Loucy (cell line): ENCODE measurements around the gene TNIP2.
A peak's percentile ranks its signal among the peaks of the same experiment; 100 is the strongest.

Experiments used
- H2AFZ ChIP-seq: fragments of 200-600 bp; sonication (generic); 2 replicates; pipeline ENCODE4 v1.6.0; 2016; ENCODE audit warnings: antibody characterized with exemption, mild to moderate bottlenecking, low read length, moderate library complexity
- H3F3A ChIP-seq: fragments of 200-600 bp; 2 replicates; pipeline ENCODE4 v1.6.0; 2016; ENCODE audit warnings: antibody characterized with exemption, low read depth, mild to moderate bottlenecking
- H3K27me3 ChIP-seq: fragments of 200-600 bp; sonication (generic); 2 replicates; pipeline ENCODE4 v1.6.1; 2014; ENCODE audit warnings: low read length, mild to moderate bottlenecking; ENCODE audit not compliant: insufficient read depth, poor library complexity, severe bottlenecking
- H3K36me3 ChIP-seq: fragments of 200-600 bp; sonication (generic); 2 replicates; pipeline ENCODE4 v1.6.1; 2016; ENCODE audit warnings: low read length; ENCODE audit not compliant: insufficient read depth
- H3K4me1 ChIP-seq: fragments of 200-600 bp; sonication (generic); 2 replicates; pipeline ENCODE4 v1.5.1; 2014; ENCODE audit warnings: low read length, mild to moderate bottlenecking; ENCODE audit not compliant: insufficient read depth, poor library complexity, severe bottlenecking
- H3K4me2 ChIP-seq: fragments of 200-600 bp; sonication (generic); 2 replicates; pipeline ENCODE4 v1.6.0; 2014; ENCODE audit warnings: antibody characterized with exemption, low read length, low read depth, mild to moderate bottlenecking; ENCODE audit not compliant: poor library complexity, severe bottlenecking
- H3K4me3 ChIP-seq: fragments of 200-600 bp; sonication (generic); 2 replicates; pipeline ENCODE4 v1.5.1; 2014; ENCODE audit warnings: low read length, mild to moderate bottlenecking, mixed read lengths; ENCODE audit not compliant: poor library complexity, severe bottlenecking
- H3K79me2 ChIP-seq: fragments of 200-600 bp; sonication (generic); 2 replicates; pipeline ENCODE4 v1.6.1; 2014; ENCODE audit warnings: low read length; ENCODE audit not compliant: insufficient read depth
- H3K9ac ChIP-seq: fragments of 200-600 bp; sonication (generic); 2 replicates; pipeline ENCODE4 v1.6.0; 2014; ENCODE audit warnings: mild to moderate bottlenecking, low read depth, low read length, moderate library complexity; ENCODE audit not compliant: poor library complexity, severe bottlenecking
- H3K9me2 ChIP-seq: fragments of 200-600 bp; sonication (generic); replicated peaks from 2 replicates; pipeline ENCODE4 v1.6.1; 2016; ENCODE audit warnings: low read depth, low read length, mixed read lengths
- H3K9me3 ChIP-seq: fragments of 200-600 bp; sonication (generic); 2 replicates; pipeline ENCODE4 v1.6.1; 2014; ENCODE audit warnings: mild to moderate bottlenecking, antibody characterized with exemption, low read length, low read depth; ENCODE audit not compliant: insufficient read depth
- H4K20me1 ChIP-seq: fragments of 200-600 bp; sonication (generic); 2 replicates; pipeline ENCODE4 v1.6.0; 2014; ENCODE audit warnings: antibody characterized with exemption, low read length, mild to moderate bottlenecking; ENCODE audit not compliant: insufficient read depth, poor library complexity, severe bottlenecking
- EZH2phosphoT487 ChIP-seq: fragments of 200-600 bp; IDR thresholded peaks from 2 replicates; pipeline ENCODE4 v1.6.1; 2018; ENCODE audit warnings: antibody characterized with exemption, mild to moderate bottlenecking, moderate library complexity, borderline replicate concordance
- TF ChIP-seq, protein P1 (sequence below): fragments of 200-600 bp; sonication (generic); conservative IDR thresholded peaks from 2 replicates; pipeline ENCODE4 v1.5.1; 2014; ENCODE audit warnings: mild to moderate bottlenecking, antibody characterized with exemption, low read length

TNIP2 gene

DNA sequence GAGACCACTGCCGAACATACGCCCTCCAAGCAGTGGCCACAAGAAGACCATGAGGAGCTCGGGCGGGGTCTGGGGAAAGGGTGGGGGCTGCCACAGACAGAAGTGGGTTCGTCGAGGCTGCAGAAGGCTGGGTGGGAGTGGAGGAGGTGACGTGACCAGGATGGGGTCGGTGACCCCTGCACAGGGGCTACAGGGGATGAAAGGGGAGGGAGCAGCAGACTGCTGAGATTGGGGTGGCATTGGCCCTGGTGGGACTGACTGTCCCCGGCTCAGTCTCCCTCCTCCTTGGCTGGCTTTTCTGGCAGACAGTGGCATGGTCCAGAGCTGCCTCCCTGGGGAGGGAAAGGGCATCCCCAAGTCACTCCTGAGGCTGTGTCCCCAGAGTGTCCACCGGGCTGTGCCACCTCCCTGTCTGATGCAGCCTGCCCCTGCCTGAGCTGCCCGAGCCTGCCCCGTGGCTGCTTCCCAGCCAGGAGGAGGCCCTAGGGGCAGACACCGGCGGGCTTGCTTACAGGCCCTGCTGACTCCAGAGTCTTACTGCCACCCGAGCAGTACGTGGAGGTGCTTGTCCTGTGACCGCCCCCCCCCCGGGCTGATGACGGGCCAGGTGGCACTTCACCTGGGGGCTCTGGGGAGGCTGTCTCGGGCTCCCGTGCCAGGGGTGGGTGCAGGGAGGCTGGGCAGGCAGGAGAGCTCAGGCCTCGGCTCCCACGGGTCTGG, 44.0 kb upstream of the TNIP2 start:
- no peaks in the 10 kb centered on the region for H3K36me3 ChIP-seq
- H3K27me3 ChIP-seq: no peaks in the 10 kb centered on the region
- no peaks in the 10 kb centered on the region for H4K20me1 ChIP-seq
- no peaks in the 10 kb centered on the region for H3F3A ChIP-seq
- H3K4me1 ChIP-seq: peaks cover 46% of the 10 kb centered on the region
- peak overlapping the region; percentile 34; the same call in 1 of the 2 replicates for H2AFZ ChIP-seq
- TF ChIP-seq, protein P1, sequence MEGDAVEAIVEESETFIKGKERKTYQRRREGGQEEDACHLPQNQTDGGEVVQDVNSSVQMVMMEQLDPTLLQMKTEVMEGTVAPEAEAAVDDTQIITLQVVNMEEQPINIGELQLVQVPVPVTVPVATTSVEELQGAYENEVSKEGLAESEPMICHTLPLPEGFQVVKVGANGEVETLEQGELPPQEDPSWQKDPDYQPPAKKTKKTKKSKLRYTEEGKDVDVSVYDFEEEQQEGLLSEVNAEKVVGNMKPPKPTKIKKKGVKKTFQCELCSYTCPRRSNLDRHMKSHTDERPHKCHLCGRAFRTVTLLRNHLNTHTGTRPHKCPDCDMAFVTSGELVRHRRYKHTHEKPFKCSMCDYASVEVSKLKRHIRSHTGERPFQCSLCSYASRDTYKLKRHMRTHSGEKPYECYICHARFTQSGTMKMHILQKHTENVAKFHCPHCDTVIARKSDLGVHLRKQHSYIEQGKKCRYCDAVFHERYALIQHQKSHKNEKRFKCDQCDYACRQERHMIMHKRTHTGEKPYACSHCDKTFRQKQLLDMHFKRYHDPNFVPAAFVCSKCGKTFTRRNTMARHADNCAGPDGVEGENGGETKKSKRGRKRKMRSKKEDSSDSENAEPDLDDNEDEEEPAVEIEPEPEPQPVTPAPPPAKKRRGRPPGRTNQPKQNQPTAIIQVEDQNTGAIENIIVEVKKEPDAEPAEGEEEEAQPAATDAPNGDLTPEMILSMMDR: peak; percentile 19; the same call in 1 of the 2 replicates
- TF ChIP-seq EZH2phosphoT487: no peak
- H3K79me2 ChIP-seq: no peaks in the 10 kb centered on the region
- peak overlapping the region; percentile 70 for H3K4me2 ChIP-seq
- peak overlapping the region; percentile 57 for H3K9ac ChIP-seq
- H3K9me2 ChIP-seq: no peaks in the 10 kb centered on the region
- no peaks in the 10 kb centered on the region for H3K9me3 ChIP-seq
- H3K4me3 ChIP-seq: peak overlapping the region; percentile 45

- Histone ChIP-seq H3K36me3 (no peaks in the 10 kb centered on the region), H3K9ac (peak overlapping the region; percentile 57), H3K9me2 (no peaks in the 10 kb centered on the region), H3K4me3 (peak overlapping the region; percentile 45), H3K9me3 (no peaks in the 10 kb centered on the region), H3K4me2 (peak overlapping the region; percentile 70), H3F3A (no peaks in the 10 kb centered on the region), H4K20me1 (no peaks in the 10 kb centered on the region), H3K27me3 (no peaks in the 10 kb centered on the region), H2AFZ (peak overlapping the region; percentile 34; the same call in 1 of the 2 replicates), H3K4me1 (peaks cover 48% of the 10 kb centered on the region), H3K79me2 (no peaks in the 10 kb centered on the region)
- TF ChIP-seq EZH2phosphoT487: no peak
- TF ChIP-seq, protein P1: no peak
Measured at GRCh38 chr4:2799224-2799911, 43.2 kb upstream of the TNIP2 start.

- Histone ChIP-seq H3K4me3 (peak overlapping the region; percentile 45), H3K4me1 (peaks cover 50% of the 10 kb centered on the region), H3F3A (no peaks in the 10 kb centered on the region), H2AFZ (peak overlapping the region; percentile 34; the same call in 1 of the 2 replicates), H3K4me2 (peak overlapping the region; percentile 70), H3K9ac (peak overlapping the region; percentile 57), H3K9me3 (no peaks in the 10 kb centered on the region), H3K36me3 (no peaks in the 10 kb centered on the region), H3K79me2 (no peaks in the 10 kb centered on the region), H3K9me2 (no peaks in the 10 kb centered on the region), H3K27me3 (no peaks in the 10 kb centered on the region), H4K20me1 (no peaks in the 10 kb centered on the region)
- no peak for TF ChIP-seq EZH2phosphoT487
- TF ChIP-seq, protein P1: no peak
Measured at GRCh38 chr4:2798399-2799223, 42.5 kb upstream of the TNIP2 start.
